IMR-90 (cell line): ENCODE measurements around the gene KCNMA1. TPM values are rescaled to one million over a fixed set of nuclear protein-coding genes. Genes with fewer than 3 reads are reported as not detected.

Source experiments
- ATAC-seq: fragments of 200-7000 bp; cut with Tn5 transposase; 2 replicates; pipeline ENCODE4 v1.9.1; 2020; ENCODE audit warnings: low read depth, mild to moderate bottlenecking, moderate library complexity
- BruUV-seq: library from RNA; stranded (reverse); fragments of 400-500 nt; replicated peaks from 2 replicates; lab custom pipeline; 2021; lab: Mats Ljungman, UMichigan
- CTCF ChIA-PET: fragments of 300-600 bp; formaldehyde crosslinking; extraction: SDS; loops from one replicate; lab custom pipeline; 2021; ENCODE audit warnings: antibody characterized with exemption; lab: Yijun Ruan, JAX
- POLR2A ChIA-PET: fragments of 300-600 bp; sonication (Branson Sonifier 250); formaldehyde crosslinking; loops from one replicate; lab custom pipeline; 2022; ENCODE audit warnings: antibody characterized with exemption; ENCODE audit not compliant: unreplicated experiment; lab: Charles Lee
- DNase-seq: peaks from one replicate; pipeline ENCODE4 v3.0.0; 2013
- H2AFZ ChIP-seq: replicated peaks from 2 replicates; pipeline ENCODE3; 2013; ENCODE audit warnings: low read length, mild to moderate bottlenecking; ENCODE audit not compliant: poor library complexity
- H2AK5ac ChIP-seq: 2 replicates; pipeline ENCODE4 v1.6.1; 2013; ENCODE audit warnings: low read depth, low read length, inconsistent platforms
- H2AK9ac ChIP-seq: replicated peaks from 2 replicates; pipeline ENCODE3; 2013; ENCODE audit warnings: mild to moderate bottlenecking, low read depth, low read length, moderate library complexity; ENCODE audit not compliant: poor library complexity
- H2BK120ac ChIP-seq: 2 replicates; pipeline ENCODE4 v1.6.1; 2013; ENCODE audit warnings: low read depth, low read length, inconsistent platforms
- H2BK15ac ChIP-seq: 3 replicates; pipeline ENCODE4 v1.6.1; 2013; ENCODE audit warnings: low read depth, low read length, inconsistent platforms
- H2BK20ac ChIP-seq: 2 replicates; pipeline ENCODE4 v1.6.1; 2013; ENCODE audit warnings: low read depth, mild to moderate bottlenecking, inconsistent platforms, low read length, moderate library complexity
- H2BK5ac ChIP-seq: 2 replicates; pipeline ENCODE4 v1.6.1; 2013; ENCODE audit warnings: mild to moderate bottlenecking, low read depth, low read length, inconsistent platforms; ENCODE audit not compliant: poor library complexity, severe bottlenecking
- H3K14ac ChIP-seq: replicated peaks from 2 replicates; pipeline ENCODE4 v1.6.1; 2013; ENCODE audit warnings: low read depth, low read length, inconsistent platforms
- H3K18ac ChIP-seq: 2 replicates; pipeline ENCODE4 v1.6.1; 2013; ENCODE audit warnings: low read depth, low read length, control low read depth
- H3K23ac ChIP-seq: 2 replicates; pipeline ENCODE4 v1.6.1; 2013; ENCODE audit warnings: low read depth, low read length, inconsistent platforms
- H3K27ac ChIP-seq: 2 replicates; pipeline ENCODE4 v1.5.1; 2013; ENCODE audit warnings: mild to moderate bottlenecking, control low read depth, low read length; ENCODE audit not compliant: insufficient read depth
- H3K27me3 ChIP-seq: 2 replicates; pipeline ENCODE4 v1.6.1; 2013; ENCODE audit warnings: low read length; ENCODE audit not compliant: control insufficient read depth, insufficient read depth
- H3K36me3 ChIP-seq: 2 replicates; pipeline ENCODE4 v1.6.1; 2013; ENCODE audit warnings: low read length, mixed read lengths; ENCODE audit not compliant: control insufficient read depth, insufficient read depth
- H3K4ac ChIP-seq: 2 replicates; pipeline ENCODE4 v1.6.1; 2013; ENCODE audit warnings: low read depth, low read length, inconsistent platforms
- H3K4me1 ChIP-seq: 2 replicates; pipeline ENCODE4 v1.6.1; 2013; ENCODE audit warnings: low read length, mixed read lengths; ENCODE audit not compliant: control insufficient read depth, insufficient read depth
- H3K4me2 ChIP-seq: 2 replicates; pipeline ENCODE4 v1.6.1; 2013; ENCODE audit warnings: low read depth, mild to moderate bottlenecking, control low read depth, low read length, moderate library complexity
- H3K4me3 ChIP-seq: 2 replicates; pipeline ENCODE4 v1.5.1; 2013; ENCODE audit warnings: low read depth, mild to moderate bottlenecking, control low read depth, low read length, moderate library complexity; ENCODE audit not compliant: insufficient read depth
- H3K56ac ChIP-seq: 2 replicates; pipeline ENCODE4 v1.6.1; 2013; ENCODE audit warnings: low read length, inconsistent platforms; ENCODE audit not compliant: insufficient read depth; ENCODE audit errors: extremely low read depth
- H3K79me1 ChIP-seq, 2 experiments: 2 replicates each; pipeline ENCODE4 v1.6.1; 2013; ENCODE audit warnings: low read length in 2 of 2, inconsistent platforms in 1 of 2, low read depth in 1 of 2
- H3K9ac ChIP-seq: 2 replicates; pipeline ENCODE4 v1.6.1; 2013; ENCODE audit warnings: low read depth, low read length, control low read depth
- H3K9me1 ChIP-seq: 2 replicates; pipeline ENCODE4 v1.6.1; 2013; ENCODE audit warnings: low read length, inconsistent platforms; ENCODE audit not compliant: insufficient read depth
- H3K9me3 ChIP-seq: 2 replicates; pipeline ENCODE4 v1.6.1; 2013; ENCODE audit warnings: low read length; ENCODE audit not compliant: control insufficient read depth, insufficient read depth
- H4K20me1 ChIP-seq: 2 replicates; pipeline ENCODE4 v1.6.1; 2013; ENCODE audit warnings: low read length, inconsistent platforms; ENCODE audit not compliant: insufficient read depth
- H4K5ac ChIP-seq: 2 replicates; pipeline ENCODE4 v1.6.1; 2013; ENCODE audit warnings: mild to moderate bottlenecking, low read depth, low read length, control low read depth
- H4K8ac ChIP-seq, 2 experiments: 2 replicates each; pipeline ENCODE4 v1.6.1; 2013; ENCODE audit warnings: low read depth in 2 of 2, low read length in 2 of 2, control low read depth in 1 of 2, inconsistent platforms in 1 of 2
- H4K91ac ChIP-seq: 2 replicates; pipeline ENCODE4 v1.6.1; 2013; ENCODE audit warnings: low read depth, low read length, inconsistent platforms; ENCODE audit not compliant: insufficient read depth
- BHLHE40 ChIP-seq: fragments of 150-350 bp; IDR thresholded peaks from 2 replicates; pipeline ENCODE4 v1.6.1; 2016; ENCODE audit warnings: mild to moderate bottlenecking, low read depth, low read length
- CEBPB ChIP-seq: IDR thresholded peaks from 2 replicates; pipeline ENCODE4 v1.6.1; 2012; ENCODE audit warnings: low read depth, low read length, improper control_type of control experiment
- CHD1 ChIP-seq: IDR thresholded peaks from 2 replicates; pipeline ENCODE4 v1.6.1; 2012; ENCODE audit warnings: low read depth, low read length, improper control_type of control experiment
- CTCF ChIP-seq: conservative IDR thresholded peaks from 2 replicates; pipeline ENCODE4 v1.5.1; 2012; ENCODE audit warnings: mild to moderate bottlenecking, low read depth, low read length, improper control_type of control experiment
- ELK1 ChIP-seq: fragments of 150-350 bp; IDR thresholded peaks from 2 replicates; pipeline ENCODE4 v1.6.1; 2016; ENCODE audit warnings: low read depth, mild to moderate bottlenecking, low read length, moderate library complexity, borderline replicate concordance
- FOS ChIP-seq: fragments of 150-350 bp; IDR thresholded peaks from 2 replicates; pipeline ENCODE4 v1.6.1; 2016; ENCODE audit warnings: low read depth, low read length
- MAFK ChIP-seq: IDR thresholded peaks from 2 replicates; pipeline ENCODE4 v1.6.1; 2012; ENCODE audit warnings: low read depth, low read length, improper control_type of control experiment
- MAZ ChIP-seq: IDR thresholded peaks from 2 replicates; pipeline ENCODE4 v1.6.1; 2012; ENCODE audit warnings: low read depth, mild to moderate bottlenecking, low read length, improper control_type of control experiment, moderate library complexity, borderline replicate concordance
- MXI1 ChIP-seq: IDR thresholded peaks from 2 replicates; pipeline ENCODE4 v1.6.1; 2012; ENCODE audit warnings: low read depth, mild to moderate bottlenecking, low read length, moderate library complexity, borderline replicate concordance
- NFE2L2 ChIP-seq: fragments of 150-350 bp; IDR thresholded peaks from 2 replicates; pipeline ENCODE4 v1.6.1; 2016; ENCODE audit warnings: low read depth, mild to moderate bottlenecking, low read length
- POLR2A ChIP-seq: IDR thresholded peaks from 2 replicates; pipeline ENCODE4 v1.6.1; 2012; ENCODE audit warnings: mild to moderate bottlenecking, low read depth, low read length
- RAD21 ChIP-seq: IDR thresholded peaks from 2 replicates; pipeline ENCODE4 v1.6.1; 2012; ENCODE audit warnings: low read length, improper control_type of control experiment
- RCOR1 ChIP-seq: IDR thresholded peaks from 2 replicates; pipeline ENCODE4 v1.6.1; 2012; ENCODE audit warnings: mild to moderate bottlenecking, low read length, improper control_type of control experiment; ENCODE audit not compliant: insufficient replicate concordance
- RFX5 ChIP-seq: IDR thresholded peaks from 2 replicates; pipeline ENCODE4 v1.8.0; 2012; ENCODE audit warnings: low read depth, mild to moderate bottlenecking, low read length, moderate library complexity
- SMC3 ChIP-seq: fragments of 150-350 bp; IDR thresholded peaks from 2 replicates; pipeline ENCODE4 v1.6.1; 2016; ENCODE audit warnings: low read depth, mild to moderate bottlenecking, antibody characterized with exemption, low read length, moderate library complexity
- USF2 ChIP-seq: fragments of 150-350 bp; IDR thresholded peaks from 2 replicates; pipeline ENCODE4 v1.6.1; 2017; ENCODE audit warnings: mild to moderate bottlenecking, antibody characterized with exemption, low read length, low read depth
- WGBS, 2 experiments: methylation state at CpG; one replicate each; pipeline versions ENCODE4 v1.1.5 to v1.1.7; 2013; ENCODE audit warnings: missing lambda C conversion rate in 2 of 2; ENCODE audit not compliant: insufficient read length in 1 of 2; ENCODE audit errors: extremely low coverage in 2 of 2; 5-methylcytosine and 5-hydroxymethylcytosine counted together
- dilution Hi-C: fragments of 300-500 bp; cut with HindIII; formaldehyde crosslinking; loops from one replicate; pipeline ENCODE4 v1.14.3; 2018; ENCODE audit warnings: low sequenced_read_pairs; ENCODE audit not compliant: unreplicated experiment
- in situ Hi-C: fragments of 300-500 bp; cut with MboI; formaldehyde crosslinking; loops from 3 replicates; pipeline ENCODE4 v1.14.3; 2019; ENCODE audit warnings: low sequenced_read_pairs, inconsistent platforms, mixed read lengths
- intact Hi-C: fragments of 100-400 bp; cut with micrococcal nuclease; formaldehyde crosslinking; loops from 2 replicates; pipeline ENCODE4 v1.10.0; 2022
- polyA plus RNA-seq, 3 experiments: library from polyadenylated mRNA; depleted of rRNA; stranded (reverse); fragments of >200 nt; gene quantifications; 2 replicates each; pipeline ENCODE4 v1.2.3, GENCODE V29; 2012; ENCODE audit warnings: low replicate concordance in 1 of 3
- total RNA-seq: library from RNA; depleted of rRNA; stranded (reverse); fragments of >200 nt; gene quantifications from 2 replicates; pipeline ENCODE4 v1.2.3, GENCODE V29; 2012

Gene KCNMA1
- total and polyA plus RNA-seq, 2 of the 4 experiments (the other 2 are of a cell fraction), result 25.6 to 29.6 TPM

- peaks cover 13% of the 10 kb centered on the region for H3K4me1 ChIP-seq
- H3K14ac ChIP-seq, result no peak overlapping the region
- intact Hi-C loops (no loop called here), in situ Hi-C loops (no loop called here), dilution Hi-C loops (no loop called here)
- no peak overlapping the region for H3K9ac ChIP-seq
- H3K4me3 ChIP-seq, result no peak overlapping the region
- POLR2A ChIA-PET, result no interaction called here
- no peak overlapping the region for H3K27ac ChIP-seq
- TF ChIP-seq CTCF (no peak), POLR2A (no peak), CHD1 (no peak), SMC3 (no peak), MAZ (no peak), MAFK (no peak), ELK1 (no peak), USF2 (no peak), RAD21 (no peak), RCOR1 (no peak), MXI1 (no peak), RFX5 (no peak), FOS (no peak), CEBPB (no peak), BHLHE40 (no peak), NFE2L2 (no peak)
- no CpG with 5 or more reads among the region's 3 CpGs for WGBS, 2 experiments
- no peaks in the 10 kb centered on the region for H3K9me3 ChIP-seq
- H3K23ac ChIP-seq, result no peak overlapping the region
- H2BK5ac ChIP-seq, result no peak overlapping the region
- H2AK5ac ChIP-seq, result no peak overlapping the region
- H2BK20ac ChIP-seq, result no peak overlapping the region
- ATAC-seq (no peak), DNase-seq (no peak)
- no peak overlapping the region for H4K91ac ChIP-seq
- no peak overlapping the region for H3K4me2 ChIP-seq
- H3K79me1 ChIP-seq, result no peaks in the 10 kb centered on the region
- no peaks in the 10 kb centered on the region for H3K27me3 ChIP-seq
- H4K5ac ChIP-seq, result no peak overlapping the region
- H2AFZ ChIP-seq, result no peak overlapping the region
- no peak overlapping the region for H3K4ac ChIP-seq
- H4K20me1 ChIP-seq, result no peaks in the 10 kb centered on the region
- H2AK9ac ChIP-seq, result no peak overlapping the region
- no peak overlapping the region for H2BK15ac ChIP-seq
- CTCF ChIA-PET, result no interaction called here
- no peak overlapping the region for H3K18ac ChIP-seq
- no peak overlapping the region for H2BK120ac ChIP-seq
- H4K8ac ChIP-seq, result no peak overlapping the region
- no TSS peak for BruUV-seq
- no peak overlapping the region for H3K56ac ChIP-seq
- peaks cover 9% of the 10 kb centered on the region for H3K9me1 ChIP-seq
- no peaks in the 10 kb centered on the region for H3K36me3 ChIP-seq
Observed at GRCh38 chr10:77231884-77232610, 405.6 kb downstream of the KCNMA1 start.
